Karpas-422 (cell line): Measurements from ENCODE around the gene PWWP2B. TPM values are rescaled to one million over a fixed set of nuclear protein-coding genes. Genes with fewer than 3 reads are reported as not detected.
"Not testable (repeated sequence)": the region's sequence is repeated elsewhere in the genome, so short reads cannot be mapped to it uniquely, and the experiment has no call there.

Source experiments
- DNase-seq: peaks from one replicate; pipeline ENCODE4 v3.0.0-alpha.2; 2015
- H2AFZ ChIP-seq: fragments of 200-600 bp; sonication (generic); 2 replicates; pipeline ENCODE4 v1.6.1; 2014; ENCODE audit warnings: antibody characterized with exemption, low read length, mixed read lengths
- H3K27ac ChIP-seq: fragments of 200-600 bp; sonication (generic); 2 replicates; pipeline ENCODE4 v1.5.1; 2014; ENCODE audit warnings: mild to moderate bottlenecking, low read length, moderate library complexity
- H3K27me3 ChIP-seq: fragments of 200-600 bp; sonication (generic); 2 replicates; pipeline ENCODE4 v1.6.1; 2014; ENCODE audit warnings: low read length, mixed read lengths
- H3K36me3 ChIP-seq: fragments of 200-600 bp; sonication (generic); 2 replicates; pipeline ENCODE4 v1.6.1; 2014; ENCODE audit warnings: low read length, mixed read lengths; ENCODE audit not compliant: insufficient read depth
- H3K4me1 ChIP-seq: fragments of 200-600 bp; sonication (generic); 2 replicates; pipeline ENCODE4 v1.6.1; 2014; ENCODE audit warnings: mild to moderate bottlenecking, low read length, mixed read lengths
- H3K4me2 ChIP-seq: fragments of 200-600 bp; sonication (generic); 2 replicates; pipeline ENCODE4 v1.6.1; 2014; ENCODE audit warnings: low read length, low read depth, mild to moderate bottlenecking; ENCODE audit not compliant: poor library complexity, severe bottlenecking
- H3K4me3 ChIP-seq: fragments of 200-600 bp; sonication (generic); 2 replicates; pipeline ENCODE4 v1.5.1; 2014; ENCODE audit warnings: mild to moderate bottlenecking, antibody characterized with exemption, low read length, mixed read lengths
- H3K79me2 ChIP-seq: fragments of 200-600 bp; sonication (generic); 2 replicates; pipeline ENCODE4 v1.6.1; 2014; ENCODE audit warnings: mild to moderate bottlenecking, low read length, mixed read lengths
- H3K9ac ChIP-seq: fragments of 200-600 bp; sonication (generic); 2 replicates; pipeline ENCODE4 v1.6.0; 2014; ENCODE audit warnings: low read length
- H3K9me2 ChIP-seq: fragments of 200-600 bp; sonication (generic), shearing (Covaris generic); replicated peaks from 2 replicates; pipeline ENCODE4 v1.6.0; 2014; ENCODE audit warnings: mild to moderate bottlenecking, low read length, moderate library complexity; ENCODE audit not compliant: insufficient read depth
- H3K9me3 ChIP-seq: fragments of 300-700, 200-600 bp; sonication (generic); 2 replicates; pipeline ENCODE4 v1.6.1; 2014; ENCODE audit warnings: low read length, mixed read lengths
- H4K20me1 ChIP-seq: fragments of 200-600 bp; sonication (generic); 2 replicates; pipeline ENCODE4 v1.6.1; 2014; ENCODE audit warnings: mild to moderate bottlenecking, antibody characterized with exemption, low read length, low read depth; ENCODE audit not compliant: insufficient read depth
- total RNA-seq: library from RNA; depleted of rRNA; stranded (reverse); fragments of >200 nt; shearing (Covaris generic); gene quantifications from 2 replicates; pipeline ENCODE4 v1.2.3, GENCODE V29; 2014; ENCODE audit warnings: low replicate concordance

PWWP2B gene
- total RNA-seq, 1 experiment from 2014 or later, result 1.4 TPM

GRCh38 chr10:132430231-132430743, 33.3 kb downstream of the PWWP2B start:
- Histone ChIP-seq H3K4me2 (no peak overlapping the region), H3K36me3 (no peaks in the 10 kb centered on the region), H3K4me1 (peaks cover 45% of the 10 kb centered on the region), H3K27ac (peak overlapping the region; percentile 92; the same call in 1 of the 2 replicates), H3K9me3 (no peaks in the 10 kb centered on the region), H3K9me2 (no peaks in the 10 kb centered on the region), H3K79me2 (no peaks in the 10 kb centered on the region), H3K4me3 (no peak overlapping the region), H2AFZ (no peak overlapping the region), H3K9ac (no peak overlapping the region), H3K27me3 (no peaks in the 10 kb centered on the region), H4K20me1 (no peaks in the 10 kb centered on the region)
- no peak for DNase-seq

- Histone ChIP-seq H3K27me3 (no peaks in the 10 kb centered on the region), H2AFZ (no peak overlapping the region), H3K4me1 (peaks cover 45% of the 10 kb centered on the region), H4K20me1 (no peaks in the 10 kb centered on the region), H3K9me3 (no peaks in the 10 kb centered on the region), H3K4me3 (no peak overlapping the region), H3K9me2 (no peaks in the 10 kb centered on the region), H3K79me2 (no peaks in the 10 kb centered on the region), H3K27ac (peak overlapping the region; percentile 92), H3K4me2 (no peak overlapping the region), H3K9ac (peak overlapping the region; percentile 57; the same call in 1 of the 2 replicates), H3K36me3 (no peaks in the 10 kb centered on the region)
- no peak for DNase-seq
Measured at GRCh38 chr10:132430861-132431271, 33.9 kb downstream of the PWWP2B start.

- H3K9me3 ChIP-seq, result no peaks in the 10 kb centered on the region
- no peak overlapping the region for H2AFZ ChIP-seq
- no peak for DNase-seq
- no peaks in the 10 kb centered on the region for H3K79me2 ChIP-seq
- H3K4me2 ChIP-seq, result peak overlapping the region; percentile 42
- peak overlapping the region; percentile 92 for H3K27ac ChIP-seq
- no peaks in the 10 kb centered on the region for H3K27me3 ChIP-seq
- peak overlapping the region; percentile 22; the same call in 1 of the 2 replicates for H3K4me3 ChIP-seq
- H3K9ac ChIP-seq, result peak overlapping the region; percentile 57
- H3K4me1 ChIP-seq, result peaks cover 50% of the 10 kb centered on the region
- no peaks in the 10 kb centered on the region for H4K20me1 ChIP-seq
- H3K36me3 ChIP-seq, result no peaks in the 10 kb centered on the region
- no peaks in the 10 kb centered on the region for H3K9me2 ChIP-seq
Measured at GRCh38 chr10:132431537-132432175, 34.7 kb downstream of the PWWP2B start.

- H3K79me2 ChIP-seq, result no peaks in the 10 kb centered on the region
- peak overlapping the region; percentile 57 for H3K9ac ChIP-seq
- no peaks in the 10 kb centered on the region for H4K20me1 ChIP-seq
- H3K4me1 ChIP-seq, result peaks cover 55% of the 10 kb centered on the region
- peak overlapping the region; percentile 22; the same call in 1 of the 2 replicates for H3K4me3 ChIP-seq
- H3K9me3 ChIP-seq, result no peaks in the 10 kb centered on the region
- peak; percentile 60 for DNase-seq
- H3K27me3 ChIP-seq, result no peaks in the 10 kb centered on the region
- H3K36me3 ChIP-seq, result no peaks in the 10 kb centered on the region
- H2AFZ ChIP-seq, result no peak overlapping the region
- peak overlapping the region; percentile 92 for H3K27ac ChIP-seq
- H3K4me2 ChIP-seq, result peak overlapping the region; percentile 42
- H3K9me2 ChIP-seq, result no peaks in the 10 kb centered on the region
Measured at GRCh38 chr10:132432176-132432540, 35.2 kb downstream of the PWWP2B start.

- peak overlapping the region; percentile 92 for H3K27ac ChIP-seq
- H3K79me2 ChIP-seq, result no peaks in the 10 kb centered on the region
- no peak overlapping the region for H2AFZ ChIP-seq
- H4K20me1 ChIP-seq, result no peaks in the 10 kb centered on the region
- H3K4me2 ChIP-seq, result no peak overlapping the region
- H3K36me3 ChIP-seq, result no peaks in the 10 kb centered on the region
- H3K4me1 ChIP-seq, result peaks cover 72% of the 10 kb centered on the region
- H3K4me3 ChIP-seq, result no peak overlapping the region
- H3K9ac ChIP-seq, result no peak overlapping the region
- H3K27me3 ChIP-seq, result no peaks in the 10 kb centered on the region
- DNase-seq, result no peak
- H3K9me3 ChIP-seq, result no peaks in the 10 kb centered on the region
- no peaks in the 10 kb centered on the region for H3K9me2 ChIP-seq
Measured at GRCh38 chr10:132433671-132434340, 36.8 kb downstream of the PWWP2B start.

GRCh38 chr10:132434405-132435005, 37.5 kb downstream of the PWWP2B start:
- H2AFZ ChIP-seq, result no peak overlapping the region
- H3K4me1 ChIP-seq, result peaks cover 74% of the 10 kb centered on the region
- H3K27me3 ChIP-seq, result no peaks in the 10 kb centered on the region
- no peaks in the 10 kb centered on the region for H3K36me3 ChIP-seq
- H3K9me3 ChIP-seq, result no peaks in the 10 kb centered on the region
- H3K9me2 ChIP-seq, result no peaks in the 10 kb centered on the region
- H4K20me1 ChIP-seq, result no peaks in the 10 kb centered on the region
- no peak for DNase-seq
- no peak overlapping the region for H3K4me2 ChIP-seq
- no peak overlapping the region for H3K27ac ChIP-seq
- no peak overlapping the region for H3K9ac ChIP-seq
- H3K4me3 ChIP-seq, result no peak overlapping the region
- H3K79me2 ChIP-seq, result no peaks in the 10 kb centered on the region

- H3K9me2 ChIP-seq, H3K27me3 ChIP-seq, H2AFZ ChIP-seq, H3K36me3 ChIP-seq, DNase-seq, H3K9me3 ChIP-seq, H4K20me1 ChIP-seq, H3K4me2 ChIP-seq, H3K79me2 ChIP-seq, H3K27ac ChIP-seq, H3K4me3 ChIP-seq, H3K9ac ChIP-seq: not testable (repeated sequence)
- peaks cover 65% of the 10 kb centered on the region for H3K4me1 ChIP-seq
Measured at GRCh38 chr10:132435320-132435719, 38.3 kb downstream of the PWWP2B start.

- H3K9ac ChIP-seq, DNase-seq, H3K36me3 ChIP-seq, H3K4me2 ChIP-seq, H2AFZ ChIP-seq, H3K27me3 ChIP-seq, H3K79me2 ChIP-seq, H3K9me2 ChIP-seq, H3K9me3 ChIP-seq, H4K20me1 ChIP-seq, H3K4me3 ChIP-seq: not testable (repeated sequence)
- H3K4me1 ChIP-seq, result peaks cover 58% of the 10 kb centered on the region
- peak overlapping the region; percentile 85; the same call in 1 of the 2 replicates for H3K27ac ChIP-seq
Measured at GRCh38 chr10:132436096-132436495, 39.1 kb downstream of the PWWP2B start.
